GM21717 (cell line): ENCODE data around the gene WDFY3.

ENCODE experiments used
- ATAC-seq: cut with Tn5 transposase; IDR thresholded peaks from one replicate; pipeline ENCODE4 v1.9.1; 2021; ENCODE audit warnings: mild to moderate bottlenecking, moderate library complexity; ENCODE audit not compliant: unreplicated experiment

The WDFY3 gene

DNA sequence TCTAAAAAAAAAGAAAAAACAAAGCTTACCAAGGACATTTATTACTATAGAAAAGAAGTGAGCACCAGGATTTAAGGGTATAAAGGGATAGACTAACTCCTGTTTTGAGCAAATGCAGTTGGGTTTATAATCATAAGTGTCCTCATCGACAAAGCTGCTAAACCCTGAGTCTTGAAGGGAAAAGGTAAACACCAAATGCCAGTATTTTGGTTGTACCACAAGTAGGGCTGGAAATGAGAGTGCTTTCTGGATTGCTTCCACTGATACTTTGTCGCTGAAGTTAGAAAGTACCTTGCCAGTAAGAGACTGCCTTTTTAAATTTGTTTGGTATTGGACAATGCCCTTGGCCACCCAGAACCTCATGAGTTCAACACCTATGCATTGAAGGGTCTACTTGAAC lies 53.7 kb downstream of the WDFY3 start:
- no peak for ATAC-seq

DNA sequence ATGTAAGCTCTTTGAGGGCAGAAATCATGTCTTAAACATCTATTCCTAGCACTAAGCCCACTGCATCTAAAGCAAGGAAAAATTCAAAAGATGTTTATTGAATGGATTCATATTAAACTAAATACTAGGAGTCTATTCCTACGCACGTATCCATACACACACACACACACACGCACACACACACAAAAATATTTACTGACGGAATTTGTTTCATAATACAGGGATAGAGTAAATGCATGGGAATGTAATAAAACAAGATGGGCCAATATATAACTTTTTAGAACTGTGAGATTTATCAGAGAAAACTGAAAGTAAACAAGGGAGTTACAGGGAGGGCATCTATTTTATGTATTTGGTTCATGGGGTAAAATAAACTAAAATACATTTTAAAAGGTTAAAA lies 57.6 kb downstream of the WDFY3 start:
- ATAC-seq = no peak

DNA sequence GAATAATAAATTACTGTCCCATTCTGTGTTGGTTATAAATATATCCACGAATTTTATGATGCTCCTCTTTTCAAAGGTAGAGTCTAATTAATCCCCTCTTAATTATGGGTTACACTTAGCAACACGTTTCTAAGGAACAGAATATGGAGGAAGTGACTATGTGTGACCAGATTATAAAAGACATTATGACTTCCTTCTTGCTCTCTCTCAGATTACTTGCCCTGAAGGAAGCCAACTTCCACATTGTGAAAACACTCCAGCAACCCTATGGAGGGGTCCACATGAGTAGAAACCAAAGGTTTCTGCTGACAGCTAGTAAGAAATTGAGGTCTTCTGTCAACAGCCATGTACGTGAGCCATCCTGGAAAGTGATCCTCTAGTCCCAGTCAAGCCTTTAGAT lies 59.3 kb downstream of the WDFY3 start:
- ATAC-seq = no peak

DNA sequence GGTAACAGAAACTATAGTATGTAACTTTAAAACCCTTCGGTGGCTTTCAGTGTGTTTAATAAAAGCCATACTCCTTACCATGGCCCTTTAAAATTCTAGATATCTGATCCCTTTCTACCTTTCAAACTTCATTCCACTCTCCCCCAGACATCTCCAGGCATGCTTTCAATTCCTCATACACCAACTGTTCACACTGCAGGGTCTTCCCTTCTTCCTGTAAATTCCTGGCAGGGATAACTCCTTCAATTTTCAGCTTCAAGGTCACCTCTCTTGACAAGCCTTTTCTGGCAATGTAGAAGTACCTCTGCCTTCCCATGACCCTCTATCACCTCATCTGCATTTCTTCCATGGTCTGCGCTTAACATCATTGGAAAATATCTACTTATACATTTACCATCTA lies 60.8 kb downstream of the WDFY3 start:
- ATAC-seq = no peak

DNA sequence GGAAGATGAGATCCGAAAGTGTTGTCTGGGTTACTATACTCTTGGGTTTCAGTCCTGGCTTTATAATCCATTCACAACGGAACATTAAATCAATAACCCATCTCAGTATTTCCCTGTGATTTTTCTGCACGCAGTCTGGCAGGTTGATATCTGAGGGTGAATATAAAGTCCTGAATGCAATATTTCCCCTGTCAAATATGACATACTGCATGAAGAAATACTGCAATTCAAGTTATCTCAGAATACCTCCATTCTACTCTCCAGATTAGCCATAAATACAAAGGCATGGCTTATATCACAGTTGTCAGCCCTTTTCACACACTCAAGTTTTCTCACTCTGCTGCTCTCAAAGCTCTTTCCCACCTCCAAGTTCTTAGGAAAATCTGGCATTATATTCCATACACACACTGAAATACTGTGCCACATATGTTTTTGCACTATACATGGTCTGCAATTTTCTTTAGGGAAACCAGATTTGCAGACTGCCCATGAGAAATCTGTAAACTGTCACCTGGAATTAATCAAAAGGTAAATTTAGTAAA lies 64.7 kb downstream of the WDFY3 start:
- no peak for ATAC-seq

DNA sequence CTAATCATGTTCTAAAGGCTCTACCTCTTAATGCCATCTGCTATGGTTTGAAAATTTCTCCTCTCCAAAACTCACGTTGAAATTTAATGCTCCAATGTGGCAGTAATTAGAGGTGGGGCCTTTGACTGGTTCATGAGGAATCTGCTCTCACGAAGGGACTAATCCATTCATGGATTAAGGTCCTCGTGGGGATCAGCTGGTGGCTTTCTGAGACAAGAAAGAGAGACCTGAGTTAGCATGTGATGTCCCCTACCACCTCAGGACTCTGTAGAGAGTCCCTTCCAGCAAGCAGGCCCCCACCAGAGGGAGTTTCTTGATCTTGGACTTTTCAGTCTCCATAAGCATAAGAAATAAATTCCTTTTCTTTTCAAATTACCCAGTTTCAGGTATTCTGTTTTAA lies 65.3 kb downstream of the WDFY3 start:
- ATAC-seq = no peak

DNA sequence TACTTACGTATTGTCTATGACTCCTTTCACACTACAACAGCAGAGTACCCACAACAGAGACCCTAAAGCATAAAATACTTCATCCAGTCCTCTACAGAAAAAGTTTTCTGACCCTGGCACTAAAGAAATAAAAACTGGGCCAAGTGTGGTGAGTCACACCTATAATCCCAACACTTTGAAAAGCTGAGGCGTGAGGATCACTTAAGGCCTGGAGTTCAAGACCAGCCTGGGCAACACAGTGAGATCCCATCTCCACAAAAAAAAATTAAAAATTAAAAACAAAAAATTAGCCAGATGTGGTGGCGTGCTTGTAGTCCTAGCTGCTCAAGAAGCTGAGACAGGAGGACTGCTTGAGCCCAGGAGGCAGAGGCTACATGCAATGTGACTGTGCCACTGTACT lies 66.9 kb downstream of the WDFY3 start:
- no peak for ATAC-seq

DNA sequence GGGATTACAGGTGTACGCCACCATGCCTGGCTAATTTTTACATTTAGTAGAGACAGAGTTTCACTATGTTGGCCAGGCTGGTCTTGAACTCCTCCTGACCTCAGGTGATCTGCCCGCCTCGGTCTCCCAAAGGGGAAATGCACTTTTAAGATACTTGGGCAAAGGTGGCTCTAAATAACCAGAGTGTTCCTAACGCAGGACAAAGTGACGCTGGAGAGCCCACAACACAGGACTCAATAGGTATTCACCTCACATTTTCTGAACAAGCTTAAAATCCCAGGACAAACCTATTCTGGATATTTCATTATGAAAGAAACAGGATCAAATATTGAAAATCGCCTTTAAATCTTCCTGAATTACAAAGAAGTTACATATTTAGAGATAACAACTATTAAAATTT lies 69.0 kb downstream of the WDFY3 start:
- no peak for ATAC-seq

DNA sequence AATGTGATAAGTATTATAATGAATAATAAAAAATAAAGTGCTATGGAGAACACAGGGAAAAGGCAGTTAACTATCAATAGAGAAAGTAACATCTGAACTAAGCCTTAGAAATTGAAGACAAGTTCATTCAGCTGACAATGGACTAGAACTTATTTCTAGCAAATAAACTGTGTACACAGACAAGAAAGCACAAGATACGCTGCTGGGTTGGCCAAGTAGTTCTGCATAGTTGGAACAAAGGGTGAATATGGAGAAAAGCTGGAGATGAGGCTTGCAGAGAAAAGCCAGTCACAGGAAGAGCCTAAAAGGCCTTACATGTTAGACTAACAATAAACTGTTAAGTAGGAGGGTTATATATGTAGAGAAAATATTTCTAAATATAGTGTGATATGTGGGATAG lies 71.2 kb downstream of the WDFY3 start:
- ATAC-seq = no peak

DNA sequence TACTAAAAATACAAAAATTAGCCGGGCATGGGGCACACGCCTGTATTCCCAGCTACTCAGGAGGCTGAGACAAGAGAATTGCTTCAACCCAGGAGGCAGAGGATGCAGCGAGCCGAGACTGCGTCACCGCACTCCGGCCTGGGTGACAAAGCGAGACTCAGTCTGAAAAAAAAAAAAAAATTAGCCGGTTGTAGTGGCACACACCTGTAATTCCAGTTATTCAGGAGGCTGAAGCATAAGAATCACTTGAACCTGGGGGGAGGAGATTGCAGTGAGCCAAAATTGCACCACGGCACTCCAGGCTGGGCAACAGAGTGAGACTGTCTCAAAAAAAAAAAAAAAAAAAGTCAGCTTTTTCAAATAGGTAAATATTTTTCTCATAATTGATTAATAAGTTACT lies 71.9 kb downstream of the WDFY3 start:
- ATAC-seq = no peak

DNA sequence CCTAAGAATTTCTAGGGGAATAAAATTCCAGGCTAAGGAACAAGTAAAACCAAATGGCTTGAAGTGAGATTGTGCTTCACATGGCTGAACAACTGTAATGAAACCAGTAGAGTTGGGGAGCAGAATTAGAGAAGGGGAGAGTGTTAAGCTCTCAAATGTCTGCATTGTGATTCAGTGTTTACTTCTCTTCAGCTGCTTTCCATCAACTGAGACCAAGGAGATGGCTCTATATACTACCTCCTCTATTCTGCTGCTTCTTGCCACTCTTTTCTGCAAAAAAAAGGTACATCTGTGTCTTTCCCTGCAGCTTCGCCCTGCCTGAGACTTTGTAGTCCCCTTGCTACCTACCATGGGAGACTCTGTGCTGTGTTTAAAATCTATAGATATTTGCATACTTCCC lies 73.5 kb downstream of the WDFY3 start:
- no peak for ATAC-seq

DNA sequence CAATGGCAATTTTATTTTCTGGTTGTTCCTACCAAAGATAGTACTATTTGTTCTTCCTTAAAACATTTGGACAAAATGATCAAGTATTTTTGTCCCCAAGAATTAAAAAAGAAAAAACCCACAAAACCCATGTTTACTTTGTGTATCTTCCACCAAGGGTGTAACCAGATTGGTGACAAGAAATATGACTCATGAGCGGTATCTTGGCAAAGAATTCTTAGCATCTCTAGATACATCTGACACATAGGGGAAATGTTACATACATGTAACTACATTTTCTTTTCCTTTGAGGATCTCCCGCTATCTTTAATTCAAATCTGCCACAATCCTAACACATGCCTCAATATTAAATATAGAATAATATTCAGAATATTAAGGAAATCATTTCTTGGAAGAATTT lies 78.7 kb downstream of the WDFY3 start:
- no peak for ATAC-seq

DNA sequence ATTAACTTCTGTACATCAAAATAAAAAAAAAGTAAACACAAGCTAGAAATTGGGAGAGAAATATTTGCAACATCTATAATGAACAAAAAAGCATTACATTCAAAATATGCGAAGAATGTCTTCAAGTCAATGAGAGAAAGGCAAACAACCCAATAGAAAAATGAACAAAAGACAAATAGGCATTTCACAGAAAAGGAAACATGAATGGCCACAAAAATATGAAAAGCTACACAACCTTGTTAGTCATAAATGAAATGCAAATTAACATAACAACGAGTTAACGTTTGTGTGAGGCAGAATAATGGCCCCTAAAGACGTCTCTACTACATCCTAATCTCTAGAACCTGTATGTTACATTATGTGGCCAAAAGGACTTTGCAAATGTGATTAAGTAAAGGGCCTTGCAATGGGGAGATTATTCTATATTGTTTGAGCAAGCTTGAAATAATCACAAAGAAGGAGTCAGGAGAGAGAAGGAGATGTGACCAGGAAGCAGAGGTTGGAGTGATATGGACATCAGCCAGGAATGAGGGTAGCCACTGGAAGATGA lies 86.8 kb downstream of the WDFY3 start:
- ATAC-seq = no peak

DNA sequence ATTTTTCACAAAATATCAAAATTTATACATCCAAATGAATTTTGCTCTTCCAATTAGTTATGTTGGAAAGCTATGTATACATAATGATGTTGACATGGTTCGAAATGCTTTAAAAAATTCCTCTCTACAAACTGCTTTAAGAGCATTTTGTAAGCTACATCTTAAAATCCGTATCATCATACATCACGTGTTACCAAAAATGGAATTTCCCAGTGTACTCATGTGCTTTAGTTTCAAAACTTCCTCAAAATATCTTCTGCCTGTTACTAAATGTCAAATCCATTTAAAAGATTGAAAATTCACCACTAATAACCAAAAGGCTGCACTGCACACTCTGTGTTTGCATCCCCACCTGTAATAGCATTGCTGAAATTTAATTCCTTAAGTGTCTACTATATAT lies 87.9 kb downstream of the WDFY3 start:
- ATAC-seq = no peak

DNA sequence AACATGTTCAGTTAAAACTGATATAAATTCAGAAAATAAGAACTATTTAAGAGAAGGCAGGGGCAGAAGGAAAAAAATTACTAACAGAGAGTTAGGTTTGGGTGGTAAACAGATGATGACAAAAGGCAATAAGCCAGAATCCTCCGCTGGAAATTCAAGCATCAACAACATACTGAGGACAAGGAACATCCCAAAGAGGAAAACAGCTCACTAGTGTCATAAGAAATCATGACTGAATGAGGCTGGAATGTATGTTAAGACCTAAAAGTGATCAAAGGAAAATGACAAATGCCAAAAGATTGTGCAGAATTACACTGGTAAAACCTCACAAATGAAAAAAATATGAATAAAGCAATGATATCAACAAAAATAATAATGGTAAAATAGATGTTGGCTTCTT lies 88.4 kb downstream of the WDFY3 start:
- ATAC-seq = no peak

DNA sequence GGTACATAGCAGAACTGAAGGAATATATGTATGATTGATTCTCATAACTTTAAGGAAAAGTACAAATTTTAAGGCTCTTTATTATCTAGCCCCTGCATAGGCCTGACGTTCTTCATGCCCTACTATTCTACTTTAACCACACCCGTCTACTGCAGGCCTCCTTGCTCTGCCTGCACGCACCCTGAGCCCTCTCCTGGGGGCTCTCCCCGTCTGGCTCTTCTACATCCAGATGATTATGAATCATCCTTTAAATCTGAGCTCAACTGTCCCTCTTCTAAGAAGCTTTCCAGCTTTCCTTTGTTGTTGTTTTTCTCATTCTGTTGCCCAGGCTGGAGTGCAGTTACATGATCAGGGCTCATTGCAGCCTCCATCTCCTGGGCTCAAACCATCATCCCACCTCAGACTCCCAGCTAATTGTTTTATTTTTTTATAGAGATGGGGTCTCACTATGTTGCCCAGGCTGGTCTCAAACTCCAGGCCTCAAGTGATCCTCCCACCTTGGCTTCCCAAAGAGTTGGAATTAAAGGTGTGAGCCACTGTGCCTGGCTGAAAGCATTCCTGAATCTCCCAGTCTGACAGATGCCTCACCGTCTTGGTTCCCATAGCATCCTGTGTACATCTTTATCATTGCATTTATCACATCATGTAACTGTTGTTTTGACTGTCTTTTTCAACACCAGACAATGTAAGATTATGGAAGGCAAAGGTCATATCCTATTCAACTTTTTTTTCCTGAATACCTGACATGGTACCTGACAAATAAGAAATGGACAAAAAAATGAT lies 89.2 kb downstream of the WDFY3 start:
- ATAC-seq = no peak

DNA sequence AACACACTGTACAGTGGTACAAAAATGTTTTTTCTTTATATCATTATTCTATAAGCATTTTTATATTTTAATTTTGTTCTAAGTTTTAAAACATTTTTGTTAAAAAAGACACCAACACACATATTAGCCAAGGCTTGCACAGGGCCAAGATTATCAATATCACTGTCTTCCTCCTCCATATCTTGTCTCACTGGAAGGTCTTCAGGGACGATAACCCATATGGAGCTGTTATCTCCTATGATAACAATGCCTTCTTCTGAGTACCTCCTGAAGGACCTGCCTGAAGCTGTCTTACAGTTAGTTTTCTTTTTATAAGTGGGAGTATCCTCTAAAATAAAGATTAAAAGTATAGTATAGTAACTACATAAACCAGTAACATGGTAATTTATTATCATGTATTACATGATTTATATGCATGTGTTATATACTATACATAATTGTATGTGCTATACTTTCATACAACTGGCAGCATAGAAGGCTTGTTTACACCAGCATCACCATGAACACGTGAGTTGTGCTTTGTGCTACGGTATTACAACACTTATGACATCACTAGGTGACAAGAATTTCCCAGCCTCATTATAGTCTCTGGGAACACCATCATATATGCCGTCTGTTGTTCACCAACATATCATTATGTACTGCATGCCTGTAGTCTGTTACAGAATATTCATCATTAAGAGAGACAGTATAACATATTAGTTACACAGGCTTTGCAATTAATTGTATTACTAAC lies 90.7 kb downstream of the WDFY3 start:
- ATAC-seq = no peak

DNA sequence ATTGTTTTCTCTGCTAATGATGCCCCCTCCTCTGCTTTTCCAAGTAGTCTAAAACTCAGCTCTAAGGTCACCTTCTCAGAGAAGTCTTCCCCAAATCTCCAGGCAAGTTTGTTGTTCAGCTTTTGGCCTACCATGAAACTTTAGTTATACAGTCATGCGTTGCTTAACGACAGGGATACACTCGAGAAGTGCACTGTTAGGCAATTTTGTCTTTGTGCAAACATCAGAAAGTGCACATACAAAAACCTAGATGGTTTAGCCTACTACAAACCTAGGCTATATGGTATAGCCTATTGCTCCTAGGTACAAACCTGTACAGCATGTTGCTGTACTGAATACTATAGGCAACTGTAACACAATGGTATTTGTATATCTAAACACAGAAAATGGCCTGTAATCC lies 91.9 kb downstream of the WDFY3 start:
- no peak for ATAC-seq

DNA sequence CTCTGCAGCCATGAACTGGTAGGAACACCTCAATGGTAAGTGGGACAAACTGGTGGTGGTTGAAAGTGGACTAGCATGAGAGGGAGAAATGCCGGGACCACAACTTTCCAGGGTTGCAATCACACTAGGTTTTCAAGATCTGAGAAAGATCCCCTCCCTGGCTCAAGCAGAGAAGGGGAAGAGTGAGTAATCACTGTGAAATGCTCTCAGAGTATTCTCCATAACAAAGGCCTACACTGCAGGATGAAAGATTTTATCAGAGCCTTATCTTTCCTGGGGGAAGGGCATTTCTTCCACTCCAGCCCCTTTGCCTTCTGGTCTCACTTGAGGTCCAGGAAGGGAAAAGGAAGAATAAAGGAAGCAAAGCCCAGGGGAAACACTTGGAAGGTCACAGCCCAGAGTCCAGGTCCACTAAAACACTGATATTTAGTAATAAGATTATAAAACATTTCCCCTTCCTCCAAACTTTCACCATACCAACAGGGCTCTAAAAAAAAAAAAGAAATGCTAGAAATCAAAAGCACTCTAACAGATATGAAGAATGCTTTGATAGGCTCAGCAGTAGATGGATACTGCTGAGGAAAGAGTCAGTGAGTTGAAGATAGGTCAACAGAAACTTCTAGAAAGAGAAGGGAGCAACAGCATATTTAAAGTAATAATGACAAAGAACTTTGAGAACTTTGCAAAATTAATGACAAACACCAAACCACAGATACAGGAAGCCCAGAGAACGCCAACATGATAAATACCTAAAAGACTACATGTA lies 95.9 kb downstream of the WDFY3 start:
- no peak for ATAC-seq

DNA sequence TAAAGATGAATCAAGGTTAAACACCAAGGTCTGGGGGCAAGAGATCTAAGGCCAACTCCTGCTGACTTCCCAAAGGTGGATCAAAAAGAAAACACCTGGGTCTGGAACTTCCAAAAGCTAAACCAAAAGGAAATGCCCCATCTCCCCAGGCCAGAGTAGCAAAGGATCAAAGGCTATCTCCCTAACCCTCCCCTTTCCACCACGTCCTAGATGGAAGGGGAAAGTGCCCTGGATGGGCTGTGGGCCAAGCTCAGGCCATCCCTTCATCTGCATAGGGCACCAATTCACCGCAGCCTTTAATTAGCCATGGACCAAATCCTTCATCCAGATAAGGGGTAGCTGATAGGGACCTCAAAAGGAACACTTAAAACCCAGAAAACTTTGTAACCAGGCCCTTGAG lies 100.2 kb downstream of the WDFY3 start:
- ATAC-seq = no peak

DNA sequence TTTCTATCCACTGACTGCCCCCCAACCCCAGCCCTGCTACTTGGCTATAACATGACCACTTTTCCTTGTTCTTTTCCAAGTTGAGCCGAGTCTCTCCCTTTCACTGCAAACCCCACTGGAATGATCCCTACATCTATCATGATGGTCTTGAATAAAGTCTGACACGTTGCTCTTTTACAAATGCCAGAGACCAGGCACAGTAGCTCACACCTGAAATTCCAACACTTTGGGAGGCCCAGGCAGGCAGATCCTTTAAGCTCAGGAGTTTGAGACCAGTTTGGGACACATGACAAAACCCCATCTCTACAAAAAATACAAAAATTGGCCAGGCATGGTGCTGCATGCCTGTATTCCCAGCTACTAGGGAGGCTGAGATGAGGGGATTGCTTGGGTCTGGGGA lies 100.9 kb downstream of the WDFY3 start:
- no peak for ATAC-seq
